ENCODE measurements around the gene APBB2.

Gene APBB2

GRCh38 chr4:40971338-40971737 lies 243.0 kb downstream of the APBB2 start:
- no peak for DNase-seq (ENCODE audit: low read depth)

GRCh38 chr4:40969501-40969900 lies 244.8 kb downstream of the APBB2 start:
- no peak for DNase-seq (ENCODE audit: low read depth)

GRCh38 chr4:40967550-40967949 lies 246.8 kb downstream of the APBB2 start:
- no peak for DNase-seq (ENCODE audit: low read depth)

GRCh38 chr4:40966091-40966490 lies 248.3 kb downstream of the APBB2 start:
- DNase-seq (ENCODE audit: low read depth) = no peak

DNA sequence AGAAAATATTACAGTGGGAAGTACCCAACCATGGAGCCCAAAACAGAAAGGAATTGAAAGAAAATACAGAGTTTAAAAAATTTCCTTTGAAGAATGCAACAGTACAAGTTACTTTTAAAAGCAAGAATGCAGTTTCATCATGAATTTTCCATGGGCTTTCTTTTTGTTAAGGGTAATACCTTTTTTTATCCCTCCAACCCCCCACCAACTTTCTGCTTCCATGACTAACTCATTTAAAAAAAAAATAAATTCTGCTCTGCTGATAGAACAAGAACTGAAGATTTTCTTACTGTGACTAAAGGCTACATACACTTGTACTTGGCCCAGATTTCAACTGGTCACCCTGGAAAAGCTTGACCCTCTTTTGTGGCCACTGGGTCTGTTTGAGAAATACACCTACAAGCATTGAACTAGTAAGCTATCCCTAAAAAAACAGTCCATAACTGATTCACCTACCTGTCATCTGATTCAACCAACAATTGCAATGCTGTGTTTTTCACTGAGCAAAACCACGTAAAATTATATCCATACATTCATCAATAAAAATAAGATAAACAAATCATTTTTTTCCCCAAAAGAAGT lies 250.4 kb downstream of the APBB2 start:
- DNase-seq (ENCODE audit: low read depth) = no peak

GRCh38 chr4:40962551-40963180 lies 251.7 kb downstream of the APBB2 start:
- DNase-seq (ENCODE audit: low read depth) = no peak

DNA sequence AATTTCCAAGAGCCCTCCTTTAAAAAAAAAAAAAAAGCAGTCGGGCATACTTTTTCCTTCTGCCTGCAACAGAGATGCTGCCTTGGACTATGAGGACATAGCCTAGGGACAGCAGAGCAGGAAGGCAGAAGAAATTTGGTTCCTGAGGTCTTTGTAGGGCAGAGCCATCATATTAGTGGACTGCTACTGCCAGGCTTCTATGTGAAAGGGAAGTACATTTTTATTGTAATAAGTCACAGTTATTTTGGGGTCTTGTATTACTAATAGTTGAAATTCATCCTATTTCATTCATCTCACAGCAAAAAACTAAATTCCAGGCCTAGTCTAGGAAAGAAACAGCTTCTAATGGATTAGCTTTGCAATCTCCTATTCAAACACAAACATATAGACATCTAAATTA lies 253.4 kb downstream of the APBB2 start:
- no peak for DNase-seq (ENCODE audit: low read depth)

- no peak for DNase-seq (ENCODE audit: low read depth)
Measured at GRCh38 chr4:40957281-40957680, 257.1 kb downstream of the APBB2 start.

DNA sequence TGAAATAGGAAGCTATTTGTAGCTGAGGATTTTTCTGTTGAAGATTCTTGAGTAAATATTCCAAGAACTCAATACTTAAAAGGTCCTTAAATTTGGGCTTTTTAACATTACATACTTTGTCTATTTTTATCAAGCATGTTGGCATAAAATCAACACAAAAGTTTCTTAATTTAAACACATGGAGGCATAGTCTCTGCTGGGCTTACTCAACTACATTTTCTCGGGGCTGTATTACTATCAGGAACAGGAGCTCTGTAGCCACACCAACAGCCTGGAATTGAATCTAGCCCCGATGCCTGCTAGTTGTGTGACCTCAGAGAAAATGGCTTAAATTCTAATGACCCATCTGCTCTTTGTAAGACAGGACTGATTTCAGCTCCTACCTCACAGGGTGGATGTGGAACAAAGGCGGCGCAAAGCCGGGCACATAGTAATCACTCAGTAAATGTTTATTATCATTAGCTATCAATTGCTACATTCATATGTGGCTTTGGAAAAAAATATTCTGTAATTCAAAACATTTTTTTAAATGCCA lies 257.6 kb downstream of the APBB2 start:
- no peak for DNase-seq (ENCODE audit: low read depth)

DNA sequence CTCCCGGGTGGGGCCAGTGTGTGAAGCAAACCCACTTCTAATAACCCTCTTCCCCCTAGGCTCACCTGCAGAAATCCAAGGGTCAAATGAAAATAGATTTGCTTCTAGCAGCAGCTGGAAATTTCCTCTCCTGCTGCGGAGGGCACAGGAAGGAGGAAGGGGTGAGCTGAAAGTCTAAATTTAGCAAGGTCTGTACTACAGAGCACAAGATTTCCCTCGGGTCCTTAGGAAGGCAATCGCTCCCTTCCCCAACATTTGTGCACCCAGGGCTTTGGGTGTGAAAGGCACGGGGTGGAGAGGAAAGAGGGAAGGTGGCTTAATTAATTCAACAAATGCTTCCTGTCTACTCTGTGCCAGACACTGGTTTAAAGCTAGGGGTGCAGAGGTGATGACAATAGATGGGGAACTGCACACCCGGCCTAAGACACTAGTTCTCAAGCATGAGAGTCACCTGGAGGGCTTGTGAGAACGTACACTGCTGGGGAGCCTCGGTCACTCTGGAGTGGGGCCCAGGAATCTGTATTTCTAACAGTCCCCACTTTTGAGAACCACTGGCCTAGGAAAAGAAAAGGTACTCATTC lies 260.2 kb downstream of the APBB2 start:
- DNase-seq (ENCODE audit: low read depth) = no peak

- no peak for DNase-seq (ENCODE audit: low read depth)
Measured at GRCh38 chr4:40953283-40954087, 260.9 kb downstream of the APBB2 start.

- no peak for DNase-seq (ENCODE audit: low read depth)
Measured at GRCh38 chr4:40952672-40953071, 261.7 kb downstream of the APBB2 start.

- DNase-seq (ENCODE audit: low read depth) = no peak
Measured at GRCh38 chr4:40952217-40952616, 262.1 kb downstream of the APBB2 start.

- no peak for DNase-seq (ENCODE audit: low read depth)
Measured at GRCh38 chr4:40951026-40951425, 263.3 kb downstream of the APBB2 start.

GRCh38 chr4:40949358-40950100 lies 264.8 kb downstream of the APBB2 start:
- no peak for DNase-seq (ENCODE audit: low read depth)

DNA sequence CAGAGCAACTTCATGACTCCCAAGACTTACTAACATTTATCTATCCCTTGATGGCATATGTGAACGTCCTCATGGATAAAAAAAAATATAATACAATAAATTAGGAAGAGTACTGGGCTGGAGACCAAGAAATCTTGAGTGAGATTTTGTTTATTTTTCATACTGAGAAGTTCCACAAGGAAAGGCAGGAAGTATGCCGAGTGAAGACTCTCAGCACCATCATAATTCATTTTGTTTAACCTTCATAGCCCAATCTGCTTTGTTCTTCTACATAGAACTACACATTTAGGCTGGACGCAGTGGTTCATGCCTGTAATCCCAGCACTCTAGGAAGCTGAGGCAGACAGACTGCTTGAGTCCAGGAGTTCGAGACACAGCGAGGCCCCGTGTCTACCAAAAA lies 266.3 kb downstream of the APBB2 start:
- DNase-seq (ENCODE audit: low read depth) = no peak

DNA sequence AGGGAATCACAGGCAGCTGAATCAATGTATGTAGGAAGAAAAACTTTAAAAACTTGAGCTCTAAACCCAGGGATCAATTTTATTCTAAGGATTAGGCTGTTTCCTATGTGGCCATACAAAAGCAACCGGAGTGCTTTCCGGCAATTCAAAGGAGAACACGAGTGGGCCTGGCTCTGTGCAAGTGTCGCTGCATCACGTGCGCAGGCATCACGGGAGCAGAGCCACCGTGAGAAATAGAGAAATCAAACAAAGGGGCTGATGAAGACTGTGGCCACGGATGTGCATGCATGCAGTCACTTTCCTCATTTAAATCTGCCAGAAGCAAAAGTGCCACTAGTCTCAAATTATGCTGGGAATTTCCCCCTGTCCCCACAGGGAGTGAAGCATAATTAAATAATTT lies 267.7 kb downstream of the APBB2 start:
- DNase-seq (ENCODE audit: low read depth) = no peak

GRCh38 chr4:40940756-40941155 lies 273.6 kb downstream of the APBB2 start:
- DNase-seq (ENCODE audit: low read depth) = no peak

- DNase-seq (ENCODE audit: low read depth) = no peak
Measured at GRCh38 chr4:40940317-40940741, 274.0 kb downstream of the APBB2 start.

- DNase-seq (ENCODE audit: low read depth) = no peak
Measured at GRCh38 chr4:40939856-40940255, 274.5 kb downstream of the APBB2 start.

- no peak for DNase-seq (ENCODE audit: low read depth)
Measured at GRCh38 chr4:40938337-40938736, 276.0 kb downstream of the APBB2 start.

GRCh38 chr4:40937140-40937725 lies 277.1 kb downstream of the APBB2 start:
- DNase-seq (ENCODE audit: low read depth) = no peak

Measured in activated T-cell treated with anti-CD3 and anti-CD28 coated beads for 24 hours (primary cell).